Measurements from ENCODE around the gene MBTPS1. TPM values are rescaled to one million over a fixed set of nuclear protein-coding genes. Genes with fewer than 3 reads are reported as not detected.

Gene MBTPS1
- total RNA-seq, 1 donor from 2014 or later = 53.2 TPM

GRCh38 chr16:84059946-84060901 is 56.5 kb downstream of the MBTPS1 start:
- intact Hi-C loops (cut with DNase I) = loop anchor here (5.0 kb wide), 1 partner anchor 233 kb away; no protein-coding TSS in a partner anchor

DNA sequence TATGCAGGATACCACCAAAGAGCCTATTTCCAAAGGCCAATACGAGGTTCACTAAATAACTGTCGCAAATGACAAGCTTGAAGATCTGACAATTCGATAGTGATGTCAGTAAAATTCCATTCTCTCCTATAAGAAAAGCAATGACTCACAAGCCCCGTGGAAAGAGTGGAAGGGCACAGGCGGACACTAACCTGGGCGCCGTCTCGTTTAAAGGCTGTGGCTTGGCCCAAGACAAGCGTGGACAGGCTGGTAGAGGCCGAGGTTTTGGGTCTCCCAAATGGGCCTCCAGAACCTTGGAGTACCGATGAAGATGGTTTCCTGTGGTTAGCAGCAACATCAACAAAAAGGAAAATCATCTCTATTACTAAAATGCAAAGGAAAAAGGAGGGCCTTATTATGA is 57.6 kb downstream of the MBTPS1 start:
- intact Hi-C loops (cut with DNase I) = no loop called here
- DNase-seq (ENCODE audit: low spot score) = no peak

More at GRCh38 chr16:84059946-84060901, 56.5 kb downstream of the MBTPS1 start:
- DNase-seq (ENCODE audit: low spot score) = peak; percentile 71

DNA sequence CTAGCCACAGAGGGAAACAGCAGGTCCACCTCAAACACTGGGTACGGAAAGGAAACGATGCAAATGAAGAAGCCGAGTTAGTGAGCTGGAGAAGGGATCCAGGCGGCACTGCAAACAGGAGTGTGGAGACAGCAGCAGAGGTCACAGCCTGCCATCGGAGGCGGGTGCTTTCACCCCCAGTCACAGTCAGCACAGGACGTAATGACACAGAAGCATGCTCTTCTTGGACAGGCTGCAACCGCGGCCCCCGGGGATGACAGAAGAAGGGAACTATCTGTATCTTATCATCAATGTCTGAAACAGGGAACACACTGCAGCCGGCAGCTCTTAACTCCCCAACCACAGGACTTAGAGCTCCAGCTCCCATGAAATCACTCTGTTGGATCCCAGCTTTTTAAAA is 58.1 kb downstream of the MBTPS1 start:
- DNase-seq (ENCODE audit: low spot score) = peak; percentile 73
- intact Hi-C loops (cut with DNase I) = no loop called here

DNA sequence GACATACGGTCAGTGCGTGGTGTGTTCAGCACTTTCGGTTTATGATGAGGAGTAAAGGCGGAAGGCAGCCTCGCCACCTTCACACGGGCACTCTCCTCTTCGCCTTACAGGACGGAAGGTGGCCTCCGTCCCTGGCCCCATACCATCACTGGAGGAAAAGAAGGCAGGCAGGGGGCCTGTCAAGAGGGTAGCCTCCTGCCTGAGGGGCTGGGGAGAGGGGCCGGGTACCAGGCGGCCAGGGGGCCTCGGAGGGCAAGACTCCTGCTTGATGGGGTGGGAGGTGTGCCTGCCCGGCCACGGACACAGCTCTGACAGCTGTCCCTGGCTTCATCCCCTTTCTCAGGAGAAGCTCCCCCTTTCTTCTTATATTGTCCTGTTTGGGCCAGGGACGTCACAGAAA is 58.5 kb downstream of the MBTPS1 start:
- DNase-seq (ENCODE audit: low spot score) = peak; percentile 66
- intact Hi-C loops (cut with DNase I) = no loop called here

GRCh38 chr16:84056933-84057332 is 59.8 kb downstream of the MBTPS1 start:
- DNase-seq (ENCODE audit: low spot score) = peak; percentile 51
- intact Hi-C loops (cut with DNase I) = no loop called here

DNA sequence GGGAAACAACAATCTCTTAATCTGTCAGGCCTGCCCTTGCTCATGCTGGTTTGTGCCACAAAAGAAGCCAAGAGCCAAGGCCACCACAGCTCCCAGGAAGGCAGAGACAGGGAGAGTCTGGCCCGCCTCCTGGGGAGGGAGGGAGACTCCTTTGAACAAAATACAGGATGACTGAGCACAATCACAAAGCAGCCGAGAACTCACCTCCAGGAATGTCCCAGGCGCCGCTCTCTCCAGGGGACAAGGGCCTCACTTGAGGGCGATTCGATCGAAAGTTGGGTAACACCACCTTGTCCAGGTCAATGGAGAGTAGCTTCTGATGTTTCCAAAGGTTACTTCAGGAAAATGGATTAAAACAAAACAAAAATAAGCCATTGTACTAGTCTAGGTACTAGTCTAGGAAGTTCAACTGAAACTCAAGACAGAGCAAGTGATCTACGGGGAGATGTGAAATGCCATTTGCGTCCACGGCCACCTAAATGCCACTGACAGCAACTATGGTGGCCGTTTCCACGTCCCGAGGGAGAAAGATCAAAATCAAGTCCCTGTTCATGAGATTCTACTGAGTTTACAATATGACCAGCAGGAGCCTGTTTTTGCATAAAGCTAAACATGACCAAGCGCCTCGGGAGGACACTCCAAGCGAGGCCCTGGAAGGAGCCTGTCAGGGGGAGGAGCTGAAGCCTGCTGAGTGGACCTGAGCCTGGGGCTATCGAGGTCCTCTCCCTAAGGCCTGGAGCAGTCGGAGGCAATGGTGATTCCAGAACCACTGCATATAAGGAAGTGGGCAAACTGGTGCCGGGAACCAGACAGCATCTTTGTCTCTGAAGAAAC is 60.7 kb downstream of the MBTPS1 start:
- intact Hi-C loops (cut with DNase I) = no loop called here
- peak; percentile 55 for DNase-seq (ENCODE audit: low spot score)

GRCh38 chr16:84055366-84055765 is 61.4 kb downstream of the MBTPS1 start:
- DNase-seq (ENCODE audit: low spot score) = peak; percentile 71

GRCh38 chr16:84054916-84055315 is 61.8 kb downstream of the MBTPS1 start:
- intact Hi-C loops (cut with DNase I) = no loop called here
- DNase-seq (ENCODE audit: low spot score) = peak; percentile 39

More at GRCh38 chr16:84055366-84055765, 61.4 kb downstream of the MBTPS1 start:
- intact Hi-C loops (cut with DNase I) = no loop called here

DNA sequence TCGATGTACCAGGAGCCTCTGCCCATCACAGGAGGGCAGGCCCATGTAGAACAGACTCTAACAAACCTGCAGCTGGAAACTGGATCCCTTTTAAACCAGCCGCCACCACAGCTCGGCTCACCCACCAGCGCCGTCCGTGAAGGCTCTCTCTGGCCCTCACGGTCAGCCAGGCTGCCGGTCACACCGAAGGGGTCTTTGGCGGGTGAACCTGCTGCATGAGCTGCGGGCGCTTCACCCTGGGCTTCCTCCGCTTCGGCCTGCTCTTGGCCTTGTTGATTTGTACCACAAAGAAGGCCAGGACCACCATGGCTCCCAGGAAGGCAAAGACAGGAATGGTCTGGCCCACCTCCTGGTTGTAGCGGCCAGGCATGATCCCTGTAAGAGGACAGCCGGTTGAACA is 62.5 kb downstream of the MBTPS1 start:
- intact Hi-C loops (cut with DNase I) = no loop called here
- peak; percentile 59 for DNase-seq (ENCODE audit: low spot score)

DNA sequence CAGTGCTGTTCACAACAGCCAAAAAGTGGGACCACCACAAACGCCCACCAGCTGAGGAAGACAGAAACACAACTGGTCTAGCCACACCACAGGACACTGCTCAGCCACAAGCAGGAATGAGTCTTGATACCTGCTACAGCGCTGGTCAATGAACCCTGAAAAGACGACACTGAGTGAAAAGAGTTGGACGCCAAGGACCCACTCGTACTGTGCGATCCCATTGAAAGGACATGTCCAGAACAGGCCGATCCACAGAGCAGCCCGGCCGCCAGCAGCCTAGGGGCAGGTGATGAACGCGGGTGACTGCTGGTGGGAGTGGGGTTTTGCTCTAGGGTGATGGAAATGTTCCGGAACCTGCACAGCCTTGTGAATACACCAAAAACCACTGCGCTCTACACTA is 63.5 kb downstream of the MBTPS1 start:
- peak; percentile 50 for DNase-seq (ENCODE audit: low spot score)

DNA sequence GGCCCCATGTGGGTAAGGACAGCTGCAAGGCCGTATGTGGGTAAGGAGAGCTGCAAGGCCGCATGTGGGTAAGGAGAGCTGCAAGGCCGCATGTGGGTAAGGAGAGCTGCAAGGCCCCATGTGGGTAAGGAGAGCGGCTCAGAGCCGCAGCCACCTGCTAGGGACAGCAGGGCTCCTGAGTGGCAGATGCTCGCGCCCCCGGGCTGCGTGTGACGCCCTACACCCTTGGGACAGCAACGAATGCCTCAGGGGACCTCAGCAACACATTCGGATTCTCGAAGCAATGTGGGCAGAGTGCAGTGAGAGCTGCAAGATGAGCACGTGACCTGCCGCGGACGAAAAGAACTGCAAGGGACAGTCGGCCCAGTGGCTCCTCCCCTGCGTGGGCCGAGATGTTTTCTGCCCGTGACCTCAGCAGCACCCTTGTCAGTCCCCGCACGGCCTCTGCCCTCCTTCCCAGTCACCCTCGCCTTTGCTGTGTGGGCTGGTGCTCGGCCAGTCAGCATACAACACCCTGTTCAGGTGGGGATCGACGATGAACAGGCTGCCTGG is 64.6 kb downstream of the MBTPS1 start:
- intact Hi-C loops (cut with DNase I) = no loop called here
- peak; percentile 78 for DNase-seq (ENCODE audit: low spot score)

More for the DNA sequence above, 63.5 kb downstream of the MBTPS1 start:
- intact Hi-C loops (cut with DNase I) = no loop called here

GRCh38 chr16:84050316-84050715 is 66.4 kb downstream of the MBTPS1 start:
- DNase-seq (ENCODE audit: low spot score) = peak; percentile 43
- intact Hi-C loops (cut with DNase I) = no loop called here

DNA sequence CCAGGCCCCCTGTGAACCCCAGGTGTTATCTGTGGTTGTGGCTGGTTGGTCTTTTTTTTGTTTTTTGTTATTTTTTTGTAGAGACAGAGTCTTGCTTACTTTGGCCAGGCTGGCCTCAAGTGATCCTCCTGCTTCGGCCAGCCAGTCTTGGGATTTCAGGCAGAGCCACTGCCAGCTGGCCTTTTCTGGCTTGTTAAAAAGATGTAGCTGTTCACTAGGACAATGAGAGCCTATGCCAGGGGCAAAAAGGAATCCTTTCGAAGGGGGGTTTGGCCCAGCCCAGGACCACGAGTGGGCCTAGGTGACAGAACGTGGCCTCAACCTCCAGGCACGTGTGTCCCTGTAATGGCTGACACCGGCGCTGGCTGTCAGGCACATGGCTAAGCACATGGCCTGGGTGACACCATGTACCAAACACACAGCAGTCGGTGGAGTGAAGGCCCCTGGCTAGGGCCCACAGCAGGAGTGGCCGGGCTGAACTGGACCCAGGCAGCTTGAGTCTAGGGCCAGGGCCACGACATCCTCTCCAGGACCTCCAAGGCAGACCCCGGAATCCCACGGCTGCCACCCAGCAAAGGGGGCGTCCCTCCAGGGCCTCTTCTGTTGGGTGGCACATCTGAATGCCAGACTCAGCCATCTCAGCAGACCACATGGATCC is 67.2 kb downstream of the MBTPS1 start:
- peak; percentile 54 for DNase-seq (ENCODE audit: low spot score)
- intact Hi-C loops (cut with DNase I) = no loop called here

DNA sequence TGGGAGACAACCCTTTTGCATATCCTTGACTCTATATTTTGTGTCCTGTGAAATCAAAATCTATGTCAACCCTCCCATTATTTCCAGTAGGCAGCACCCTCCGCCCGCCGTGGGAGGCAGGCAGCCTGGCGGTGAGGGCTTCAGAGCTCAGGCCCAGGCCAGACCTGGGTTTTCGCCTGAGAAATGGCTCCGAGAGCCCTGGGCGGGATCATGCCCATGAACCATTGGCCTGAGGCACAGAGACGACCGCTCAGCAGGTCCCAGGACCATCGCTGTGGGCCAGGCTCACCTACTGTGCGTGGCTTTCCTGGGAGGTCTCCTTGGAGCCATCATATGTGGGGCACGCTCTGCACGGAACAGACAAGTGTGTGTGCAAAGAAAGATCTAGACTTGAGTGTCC is 67.9 kb downstream of the MBTPS1 start:
- peak; percentile 53 for DNase-seq (ENCODE audit: low spot score)
- intact Hi-C loops (cut with DNase I) = no loop called here

DNA sequence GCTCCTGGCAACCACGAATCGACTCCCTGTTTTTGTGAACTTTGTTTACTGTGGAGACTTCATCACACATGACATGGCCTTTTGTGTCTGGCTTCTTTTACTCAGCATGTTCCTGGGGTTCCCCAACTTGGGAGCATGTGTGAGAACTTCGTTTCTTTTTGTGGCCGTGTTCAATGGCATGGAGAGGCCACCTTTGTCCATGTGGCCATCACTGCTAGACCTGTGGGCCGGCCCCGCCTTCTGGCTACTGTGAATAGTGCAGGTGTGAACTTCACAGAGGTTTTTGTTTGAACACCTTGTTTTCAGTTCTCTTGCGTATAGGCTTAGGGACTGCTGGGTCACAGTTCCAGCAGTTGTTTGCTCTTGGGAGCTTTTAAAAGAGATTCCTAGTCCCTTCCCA is 68.5 kb downstream of the MBTPS1 start:
- DNase-seq (ENCODE audit: low spot score) = no peak
- intact Hi-C loops (cut with DNase I) = no loop called here

GRCh38 chr16:84047626-84048025 is 69.1 kb downstream of the MBTPS1 start:
- DNase-seq (ENCODE audit: low spot score) = no peak
- intact Hi-C loops (cut with DNase I) = no loop called here

GRCh38 chr16:84047206-84047605 is 69.5 kb downstream of the MBTPS1 start:
- intact Hi-C loops (cut with DNase I) = no loop called here
- DNase-seq (ENCODE audit: low spot score) = no peak

- no peak for DNase-seq (ENCODE audit: low spot score)
Observed at GRCh38 chr16:84045818-84046470, 70.8 kb downstream of the MBTPS1 start.

More at GRCh38 chr16:84045818-84046470, 70.8 kb downstream of the MBTPS1 start:
- intact Hi-C loops (cut with DNase I) = no loop called here

Measured in cardiac septum (tissue), 1 donor.